Stimulated activated CD8-positive, alpha-beta memory T cell treated with anti-CD3 and anti-CD28 coated beads, Interleukin-15, amount 100 ng/mL, for 1 hour (primary cell): ENCODE data around the gene RCOR3.

Source experiments
- DNase-seq: peaks from one replicate; pipeline ENCODE4 v3.0.0-alpha.2; 2020; ENCODE audit warnings: low read depth

RCOR3 gene

GRCh38 chr1:211324992-211325775 lies 66.0 kb downstream of the RCOR3 start:
- no peak for DNase-seq

- DNase-seq: no peak
These were observed 67.0 kb downstream of the RCOR3 start for GRCh38 chr1:211326140-211326527.

GRCh38 chr1:211326528-211327345 lies 67.6 kb downstream of the RCOR3 start, which contains the start of gene TRAF5:
Gene TRAF5, plus strand, starts transcription at chr1:211326833. Its CDS starts 26,407 bp downstream, at chr1:211353240.
- no peak for DNase-seq

- DNase-seq: no peak
These were observed 68.3 kb downstream of the RCOR3 start for GRCh38 chr1:211327346-211327921.

- DNase-seq: no peak
These were observed 69.0 kb downstream of the RCOR3 start for GRCh38 chr1:211328084-211328694.

GRCh38 chr1:211328866-211329475 lies 69.8 kb downstream of the RCOR3 start:
- DNase-seq: no peak

GRCh38 chr1:211329764-211330201 lies 70.6 kb downstream of the RCOR3 start:
- DNase-seq: no peak

- DNase-seq: no peak
These were observed 71.2 kb downstream of the RCOR3 start for GRCh38 chr1:211330282-211330936.

GRCh38 chr1:211331011-211331709 lies 72.0 kb downstream of the RCOR3 start:
- DNase-seq: no peak

GRCh38 chr1:211332036-211332616 lies 73.0 kb downstream of the RCOR3 start:
- no peak for DNase-seq

GRCh38 chr1:211332830-211333229 lies 73.7 kb downstream of the RCOR3 start:
- no peak for DNase-seq

- DNase-seq: no peak
These were observed 74.7 kb downstream of the RCOR3 start for GRCh38 chr1:211333906-211334305.

- no peak for DNase-seq
These were observed 75.8 kb downstream of the RCOR3 start for GRCh38 chr1:211334986-211335385.

- no peak for DNase-seq
These were observed 76.5 kb downstream of the RCOR3 start for GRCh38 chr1:211335522-211336157.

- DNase-seq: no peak
These were observed 77.0 kb downstream of the RCOR3 start for GRCh38 chr1:211336161-211336560.

- DNase-seq: no peak
These were observed 77.6 kb downstream of the RCOR3 start for GRCh38 chr1:211336775-211337174.

GRCh38 chr1:211337430-211338223 lies 78.5 kb downstream of the RCOR3 start:
- DNase-seq: no peak

GRCh38 chr1:211338224-211338620 lies 79.1 kb downstream of the RCOR3 start:
- no peak for DNase-seq

GRCh38 chr1:211339631-211340041 lies 80.5 kb downstream of the RCOR3 start:
- no peak for DNase-seq
